ENCODE results near the gene AUTS2.

GRCh38 chr7:70799841-70800405 lies 1201.6 kb downstream of the AUTS2 start:
- no peak for TF ChIP-seq CTCF (conservative IDR thresholded peaks at IDR 0.05; ENCODE audit: low read depth, low read length)
- no peak for TF ChIP-seq EZH2 (IDR thresholded peaks at IDR 0.05; ENCODE audit: borderline replicate concordance, low read depth, low read length, poor library complexity, severe bottlenecking)

Data from A673 (cell line).